Frontal cortex (tissue), 4 donors: ENCODE data around the gene TRIAP1. TPM values are rescaled to one million over a fixed set of nuclear protein-coding genes. Genes with fewer than 3 reads are reported as not detected.

Experiments
- DNase-seq, 2 donors: peaks; one replicate each; pipeline ENCODE4 v3.0.0; 2012; ENCODE audit warnings: low spot score in 2 of 2
- FAIRE-seq: peaks from 2 replicates; lab custom pipeline; 2012; peaks lifted over from hg19 to GRCh38; lab: Jason Lieb, UNC
- total RNA-seq: library from RNA; depleted of rRNA; stranded (reverse); fragments of >200 nt; gene quantifications from one replicate; pipeline ENCODE4 v1.2.3, GENCODE V29; 2014
- donor health status: control.
- donor health status: control.
- donor health status: control.

TRIAP1 gene
- total RNA-seq, 1 donor from 2014 or later, result 11.0 TPM

- peak; percentile 88 to 92 for DNase-seq
- no peak for FAIRE-seq
These were observed 8.3 kb downstream of the TRIAP1 start, which contains the start of gene COX6A1 for GRCh38 chr12:120437735-120438494. Gene COX6A1 (plus strand): TSS chr12:120438113. CDS start chr12:120438127, 14 bp downstream.

- FAIRE-seq (no peak), DNase-seq (no peak)
These were observed 13.2 kb downstream of the TRIAP1 start for GRCh38 chr12:120432772-120433525.

GRCh38 chr12:120429368-120429767 is 16.8 kb downstream of the TRIAP1 start:
- FAIRE-seq (no peak), DNase-seq (no peak)

GRCh38 chr12:120428597-120429229 is 17.5 kb downstream of the TRIAP1 start:
- DNase-seq, result no peak

GRCh38 chr12:120425797-120426196 is 20.4 kb downstream of the TRIAP1 start:
- DNase-seq (no peak), FAIRE-seq (no peak)

More at GRCh38 chr12:120428597-120429229, 17.5 kb downstream of the TRIAP1 start:
- FAIRE-seq, result no peak

- DNase-seq (no peak), FAIRE-seq (no peak)
These were observed 23.2 kb downstream of the TRIAP1 start for GRCh38 chr12:120422892-120423456.

GRCh38 chr12:120421701-120422100 is 24.5 kb downstream of the TRIAP1 start:
- FAIRE-seq (no peak), DNase-seq (no peak)

- no peak for DNase-seq
- no peak for FAIRE-seq
These were observed 28.1 kb downstream of the TRIAP1 start for GRCh38 chr12:120417917-120418580.

GRCh38 chr12:120416490-120417216 is 29.5 kb downstream of the TRIAP1 start:
- FAIRE-seq (no peak), DNase-seq (no peak)

GRCh38 chr12:120413901-120414695 is 32.1 kb downstream of the TRIAP1 start:
- FAIRE-seq (no peak), DNase-seq (peak; percentile 28 to 32)

GRCh38 chr12:120412421-120412820 is 33.8 kb downstream of the TRIAP1 start:
- FAIRE-seq (no peak), DNase-seq (no peak)

- DNase-seq, result no peak
- FAIRE-seq, result no peak
These were observed 37.4 kb downstream of the TRIAP1 start for GRCh38 chr12:120408771-120409170.

- FAIRE-seq (no peak), DNase-seq (no peak)
These were observed 39.6 kb downstream of the TRIAP1 start for GRCh38 chr12:120406553-120406952.

GRCh38 chr12:120406069-120406468 is 40.1 kb downstream of the TRIAP1 start:
- FAIRE-seq (no peak), DNase-seq (no peak)

GRCh38 chr12:120404271-120404670 is 41.9 kb downstream of the TRIAP1 start:
- no peak for DNase-seq
- no peak for FAIRE-seq

- no peak for FAIRE-seq
- DNase-seq, result no peak
These were observed 42.3 kb downstream of the TRIAP1 start for GRCh38 chr12:120403869-120404268.

GRCh38 chr12:120402217-120402616 is 44.0 kb downstream of the TRIAP1 start:
- DNase-seq (peak in 1 of 2 donors; percentile 33), FAIRE-seq (no peak)

- FAIRE-seq, result no peak
- no peak for DNase-seq
These were observed 46.7 kb downstream of the TRIAP1 start for GRCh38 chr12:120399531-120399930.
